Smooth muscle cell (in vitro differentiated cells): ENCODE data around the gene CSNK2A1. TPM values are rescaled to one million over a fixed set of nuclear protein-coding genes. Genes with fewer than 3 reads are reported as not detected.

ENCODE experiments used
- DNase-seq: peaks from one replicate; lab custom pipeline; 2025; ENCODE audit not compliant: unreplicated experiment; lab: John Stamatoyannopoulos, UW
- H2AFZ ChIP-seq: fragments of 200-600 bp; sonication (generic); 2 replicates; pipeline ENCODE4 v1.6.0; 2016; ENCODE audit warnings: antibody characterized with exemption, low read depth, mild to moderate bottlenecking
- H3F3A ChIP-seq: fragments of 200-600 bp; sonication (generic); 2 replicates; pipeline ENCODE4 v1.6.0; 2017; ENCODE audit warnings: antibody characterized with exemption, low read depth
- H3K27ac ChIP-seq: fragments of 200-600 bp; sonication (generic); 2 replicates; pipeline ENCODE4 v1.5.1; 2016; ENCODE audit warnings: low read depth, mild to moderate bottlenecking
- H3K27me3 ChIP-seq: fragments of 200-600 bp; sonication (generic); 2 replicates; pipeline ENCODE4 v1.6.1; 2016; ENCODE audit warnings: low read depth, mild to moderate bottlenecking
- H3K36me3 ChIP-seq: fragments of 200-600 bp; sonication (generic); 2 replicates; pipeline ENCODE4 v1.5.1; 2016; ENCODE audit warnings: low read depth
- H3K4me1 ChIP-seq: fragments of 200-600 bp; sonication (generic); 2 replicates; pipeline ENCODE4 v1.5.1; 2016; ENCODE audit warnings: low read depth
- H3K4me2 ChIP-seq: fragments of 200-600 bp; sonication (generic); 2 replicates; pipeline ENCODE4 v1.6.0; 2016; ENCODE audit warnings: mild to moderate bottlenecking
- H3K4me3 ChIP-seq: fragments of 200-600 bp; sonication (generic); 2 replicates; pipeline ENCODE4 v1.5.1; 2016; ENCODE audit warnings: mild to moderate bottlenecking
- H3K79me2 ChIP-seq: fragments of 200-600 bp; sonication (generic); 2 replicates; pipeline ENCODE4 v1.6.0; 2016; ENCODE audit warnings: low read depth, mild to moderate bottlenecking
- H3K9ac ChIP-seq: fragments of 200-600 bp; sonication (generic); 2 replicates; pipeline ENCODE4 v1.6.0; 2016; ENCODE audit warnings: low read depth
- H3K9me3 ChIP-seq: fragments of 200-600 bp; sonication (generic); replicated peaks from 2 replicates; pipeline ENCODE4 v1.5.1; 2016; ENCODE audit warnings: low read depth
- H4K20me1 ChIP-seq: fragments of 200-600 bp; sonication (generic); 2 replicates; pipeline ENCODE4 v1.6.0; 2016; ENCODE audit warnings: low read depth
- CTCF ChIP-seq: fragments of 200-600 bp; sonication (generic); IDR thresholded peaks from 2 replicates; pipeline ENCODE4 v1.5.1; 2017; ENCODE audit warnings: borderline replicate concordance, mild to moderate bottlenecking, antibody characterized with exemption; ENCODE audit not compliant: insufficient read depth, poor library complexity, severe bottlenecking
- WGBS: methylation state at CpG from one replicate; pipeline ENCODE4 v1.1.7; 2016; ENCODE audit warnings: low lambda C conversion rate; 5-methylcytosine and 5-hydroxymethylcytosine counted together
- polyA plus RNA-seq: library from polyadenylated mRNA; unstranded; fragments of >200 nt; fragmentation: Nextera tagmentation; extraction: Ambion mirVana; gene quantifications from 2 replicates; pipeline ENCODE4 v1.2.1, GENCODE V29; 2016
- total RNA-seq: library from RNA; depleted of rRNA; stranded (reverse); fragments of >200 nt; gene quantifications from 2 replicates; pipeline ENCODE4 v1.2.3, GENCODE V29; 2014

CSNK2A1 gene
- total and polyA plus RNA-seq, 2 experiments from 2014 or later = 82.6 to 205 TPM

- no peaks in the 10 kb centered on the region for H3K27me3 ChIP-seq
- no peak for DNase-seq
- peaks cover 3% of the 10 kb centered on the region for H3K4me1 ChIP-seq
- H3K36me3 ChIP-seq = peaks cover 11% of the 10 kb centered on the region
- peak overlapping the region; percentile 33 for H3K27ac ChIP-seq
- H3K9me3 ChIP-seq = no peaks in the 10 kb centered on the region
- H3K4me3 ChIP-seq = no peak overlapping the region
- H3K9ac ChIP-seq = no peak overlapping the region
- no peak overlapping the region for H3K4me2 ChIP-seq
- peaks cover 90% of the 10 kb centered on the region for H4K20me1 ChIP-seq
- WGBS = 86% methylated on average over 7 of the region's 7 CpGs
- peaks cover 80% of the 10 kb centered on the region for H3K79me2 ChIP-seq
- H2AFZ ChIP-seq = no peak overlapping the region
- no peak for TF ChIP-seq CTCF
- H3F3A ChIP-seq = peaks cover 4% of the 10 kb centered on the region
Measured at GRCh38 chr20:507761-508332, 35.7 kb downstream of the CSNK2A1 start.

- 94% methylated on average over 7 of the region's 7 CpGs for WGBS
- Histone ChIP-seq H3K79me2 (peaks cover 79% of the 10 kb centered on the region), H3K36me3 (peaks cover 11% of the 10 kb centered on the region)
Measured at GRCh38 chr20:507006-507758, 36.4 kb downstream of the CSNK2A1 start.

GRCh38 chr20:504632-505075 is 38.9 kb downstream of the CSNK2A1 start:
- no peak for TF ChIP-seq CTCF
- H3K36me3 ChIP-seq = peaks cover 11% of the 10 kb centered on the region
- H3K79me2 ChIP-seq = peaks cover 54% of the 10 kb centered on the region

More at GRCh38 chr20:507006-507758, 36.4 kb downstream of the CSNK2A1 start:
- Histone ChIP-seq H3K27ac (peak overlapping the region; percentile 22), H3K27me3 (no peaks in the 10 kb centered on the region), H2AFZ (no peak overlapping the region), H3F3A (peaks cover 4% of the 10 kb centered on the region), H3K4me1 (peaks cover 3% of the 10 kb centered on the region), H3K9me3 (no peaks in the 10 kb centered on the region), H4K20me1 (peaks cover 85% of the 10 kb centered on the region), H3K4me3 (no peak overlapping the region), H3K9ac (no peak overlapping the region), H3K4me2 (no peak overlapping the region)
- no peak for DNase-seq
- TF ChIP-seq CTCF = no peak

More at GRCh38 chr20:504632-505075, 38.9 kb downstream of the CSNK2A1 start:
- no peaks in the 10 kb centered on the region for H3K27me3 ChIP-seq
- H3K4me3 ChIP-seq = no peak overlapping the region
- H3K27ac ChIP-seq = no peak overlapping the region
- no peak overlapping the region for H3K4me2 ChIP-seq
- peaks cover 66% of the 10 kb centered on the region for H4K20me1 ChIP-seq
- H3K9me3 ChIP-seq = no peaks in the 10 kb centered on the region
- 95% methylated on average over 3 of the region's 3 CpGs for WGBS
- no peak overlapping the region for H3K9ac ChIP-seq
- H3K4me1 ChIP-seq = peaks cover 3% of the 10 kb centered on the region
- no peak overlapping the region for H2AFZ ChIP-seq
- H3F3A ChIP-seq = peaks cover 4% of the 10 kb centered on the region
- DNase-seq = no peak
